HEK293T (cell line): ENCODE measurements around the gene IFITM1.

Source experiments
- CTCF ChIA-PET: fragments of 350-600 bp; formaldehyde crosslinking; extraction: SDS; loops from one replicate; lab custom pipeline; 2021; ENCODE audit warnings: antibody characterized with exemption, inconsistent platforms; lab: Yijun Ruan, JAX
- POLR2A ChIA-PET: fragments of 350-600 bp; formaldehyde crosslinking; extraction: SDS; loops from one replicate; lab custom pipeline; 2020; ENCODE audit warnings: antibody characterized with exemption, inconsistent platforms; lab: Yijun Ruan, JAX
- DNase-seq: peaks from one replicate; pipeline ENCODE4 v3.0.0; 2012; ENCODE audit warnings: mixed read lengths; ENCODE audit errors: extremely low spot score
- ARNT ChIP-seq: fragments of 450-650 bp; IDR thresholded peaks from 2 replicates; pipeline ENCODE4 v1.6.1; 2017; ENCODE audit warnings: mild to moderate bottlenecking
- BHLHE40 ChIP-seq: fragments of 450-650 bp; IDR thresholded peaks from 2 replicates; pipeline ENCODE4 v1.6.1; 2016; ENCODE audit warnings: mild to moderate bottlenecking, moderate library complexity, borderline replicate concordance
- CTBP1 ChIP-seq: fragments of 450-650 bp; IDR thresholded peaks from 2 replicates; pipeline ENCODE4 v1.6.1; 2016; ENCODE audit warnings: borderline replicate concordance
- ELF4 ChIP-seq: fragments of 450-650 bp; IDR thresholded peaks from 2 replicates; pipeline ENCODE4 v1.6.1; 2017; ENCODE audit warnings: antibody characterized with exemption
- FOXA1 ChIP-seq: fragments of 450-650 bp; IDR thresholded peaks from 2 replicates; pipeline ENCODE4 v1.6.1; 2016; ENCODE audit warnings: mild to moderate bottlenecking
- FOXK2 ChIP-seq: fragments of 450-650 bp; IDR thresholded peaks from 2 replicates; pipeline ENCODE4 v1.6.1; 2016; ENCODE audit warnings: mild to moderate bottlenecking
- FOXM1 ChIP-seq: fragments of 450-650 bp; IDR thresholded peaks from 2 replicates; pipeline ENCODE4 v1.6.1; 2017; ENCODE audit warnings: mild to moderate bottlenecking, borderline replicate concordance
- HDGF ChIP-seq: fragments of 450-650 bp; IDR thresholded peaks from 2 replicates; pipeline ENCODE4 v1.6.1; 2017; ENCODE audit warnings: antibody characterized with exemption, borderline replicate concordance
- L3MBTL2 ChIP-seq: fragments of 450-650 bp; conservative IDR thresholded peaks from 2 replicates; pipeline ENCODE4 v1.6.1; 2016; ENCODE audit warnings: mild to moderate bottlenecking
- LEF1 ChIP-seq: fragments of 450-650 bp; IDR thresholded peaks from 2 replicates; pipeline ENCODE4 v1.6.1; 2017; ENCODE audit warnings: mild to moderate bottlenecking, borderline replicate concordance
- NFRKB ChIP-seq: fragments of 450-650 bp; IDR thresholded peaks from 2 replicates; pipeline ENCODE4 v1.6.1; 2016; ENCODE audit warnings: mild to moderate bottlenecking, moderate library complexity
- PKNOX1 ChIP-seq: fragments of 450-650 bp; IDR thresholded peaks from 2 replicates; pipeline ENCODE4 v1.6.1; 2016
- SP1 ChIP-seq: fragments of 450-650 bp; IDR thresholded peaks from 2 replicates; pipeline ENCODE4 v1.6.1; 2017
- SUZ12 ChIP-seq: fragments of 450-650 bp; IDR thresholded peaks from 2 replicates; pipeline ENCODE4 v1.6.1; 2016; ENCODE audit warnings: mild to moderate bottlenecking
- TARDBP ChIP-seq: fragments of 450-650 bp; IDR thresholded peaks from 2 replicates; pipeline ENCODE4 v1.6.1; 2016
- ZNF384 ChIP-seq: fragments of 450-650 bp; IDR thresholded peaks from 2 replicates; pipeline ENCODE4 v1.6.1; 2016

The IFITM1 gene

GRCh38 chr11:272195-272930 is 41.5 kb upstream of the IFITM1 start:
- ChIA-PET POLR2A (no interaction called here), CTCF (interaction anchor here (1.5 kb wide), 1 partner anchor 22 kb away, joined by 4 read pairs; no protein-coding TSS in a partner anchor)
- no peak for DNase-seq
- TF ChIP-seq TARDBP (no peak), SP1 (no peak), PKNOX1 (no peak), SUZ12 (no peak), HDGF (no peak)

- CTCF ChIA-PET, result interaction anchor here (1.5 kb wide), 1 partner anchor 22 kb away, joined by 4 read pairs; no protein-coding TSS in a partner anchor
- no peak for TF ChIP-seq SUZ12
- no peak for TF ChIP-seq BHLHE40
- TF ChIP-seq ARNT, result no peak
- no peak for TF ChIP-seq ELF4
- TF ChIP-seq SP1, result no peak
- TF ChIP-seq NFRKB, result no peak
- TF ChIP-seq CTBP1, result no peak
- TF ChIP-seq L3MBTL2, result no peak
- TF ChIP-seq ZNF384, result no peak
- no peak for TF ChIP-seq HDGF
- no peak for TF ChIP-seq FOXK2
- POLR2A ChIA-PET, result no interaction called here
- no peak for DNase-seq
Measured at GRCh38 chr11:272931-273198, 41.0 kb upstream of the IFITM1 start.

- POLR2A ChIA-PET, result no interaction called here
Measured at GRCh38 chr11:276219-276618, 37.6 kb upstream of the IFITM1 start.

GRCh38 chr11:278001-278951 is 35.6 kb upstream of the IFITM1 start, which contains the start of gene NLRP6:
NLRP6 (plus strand) TSS chr11:278407; CDS start chr11:278570, 163 bp downstream.
- ChIA-PET POLR2A (no interaction called here), CTCF (interaction anchor here (0.7 kb wide), 1 partner anchor 28 kb away, joined by 3 read pairs; no protein-coding TSS in a partner anchor)
- DNase-seq, result no peak
- TF ChIP-seq CTBP1 (no peak), HDGF (no peak), ARNT (no peak), ZNF384 (no peak)

More at GRCh38 chr11:276219-276618, 37.6 kb upstream of the IFITM1 start:
- no peak for DNase-seq
- TF ChIP-seq L3MBTL2 (no peak), ARNT (no peak), HDGF (no peak), ZNF384 (no peak), LEF1 (no peak), TARDBP (no peak), CTBP1 (no peak), FOXM1 (no peak), SUZ12 (no peak), FOXK2 (no peak)
- CTCF ChIA-PET, result no interaction called here

GRCh38 chr11:279040-279965 is 34.5 kb upstream of the IFITM1 start:
- CTCF ChIA-PET, result no interaction called here
- TF ChIP-seq L3MBTL2, result no peak
- no peak for TF ChIP-seq PKNOX1
- no peak for TF ChIP-seq BHLHE40
- TF ChIP-seq HDGF, result no peak
- no peak for TF ChIP-seq FOXK2
- no peak for TF ChIP-seq ZNF384
- no peak for TF ChIP-seq SP1
- no peak for TF ChIP-seq FOXM1
- no peak for TF ChIP-seq TARDBP
- TF ChIP-seq FOXA1, result no peak
- no peak for TF ChIP-seq NFRKB
- no peak for TF ChIP-seq LEF1
- no peak for TF ChIP-seq SUZ12
- TF ChIP-seq ELF4, result no peak
- no peak for TF ChIP-seq ARNT
- TF ChIP-seq CTBP1, result no peak
- POLR2A ChIA-PET, result no interaction called here
- DNase-seq, result no peak
